ENCODE data around the gene TARBP1.

TARBP1 gene

GRCh38 chr1:234371414-234371813, 107.6 kb downstream of the TARBP1 start:
- DNase-seq (ENCODE audit: low read depth) = no peak
- H3K4me3 ChIP-seq (ENCODE audit: control insufficient read depth, low read depth, low read length) = no peak overlapping the region
- TF ChIP-seq, protein P1, sequence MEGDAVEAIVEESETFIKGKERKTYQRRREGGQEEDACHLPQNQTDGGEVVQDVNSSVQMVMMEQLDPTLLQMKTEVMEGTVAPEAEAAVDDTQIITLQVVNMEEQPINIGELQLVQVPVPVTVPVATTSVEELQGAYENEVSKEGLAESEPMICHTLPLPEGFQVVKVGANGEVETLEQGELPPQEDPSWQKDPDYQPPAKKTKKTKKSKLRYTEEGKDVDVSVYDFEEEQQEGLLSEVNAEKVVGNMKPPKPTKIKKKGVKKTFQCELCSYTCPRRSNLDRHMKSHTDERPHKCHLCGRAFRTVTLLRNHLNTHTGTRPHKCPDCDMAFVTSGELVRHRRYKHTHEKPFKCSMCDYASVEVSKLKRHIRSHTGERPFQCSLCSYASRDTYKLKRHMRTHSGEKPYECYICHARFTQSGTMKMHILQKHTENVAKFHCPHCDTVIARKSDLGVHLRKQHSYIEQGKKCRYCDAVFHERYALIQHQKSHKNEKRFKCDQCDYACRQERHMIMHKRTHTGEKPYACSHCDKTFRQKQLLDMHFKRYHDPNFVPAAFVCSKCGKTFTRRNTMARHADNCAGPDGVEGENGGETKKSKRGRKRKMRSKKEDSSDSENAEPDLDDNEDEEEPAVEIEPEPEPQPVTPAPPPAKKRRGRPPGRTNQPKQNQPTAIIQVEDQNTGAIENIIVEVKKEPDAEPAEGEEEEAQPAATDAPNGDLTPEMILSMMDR (IDR thresholded peaks at IDR 0.05; ENCODE audit: control insufficient read depth, insufficient read depth, low read depth, low read length, missing control alignments) = no peak

- TF ChIP-seq, protein P1 (IDR thresholded peaks at IDR 0.05; ENCODE audit: control insufficient read depth, insufficient read depth, low read depth, low read length, missing control alignments) = no peak
- no peak overlapping the region for H3K4me3 ChIP-seq (ENCODE audit: control insufficient read depth, low read depth, low read length)
- no peak for DNase-seq (ENCODE audit: low read depth)
Measured at GRCh38 chr1:234369784-234370183, 109.2 kb downstream of the TARBP1 start.

DNA sequence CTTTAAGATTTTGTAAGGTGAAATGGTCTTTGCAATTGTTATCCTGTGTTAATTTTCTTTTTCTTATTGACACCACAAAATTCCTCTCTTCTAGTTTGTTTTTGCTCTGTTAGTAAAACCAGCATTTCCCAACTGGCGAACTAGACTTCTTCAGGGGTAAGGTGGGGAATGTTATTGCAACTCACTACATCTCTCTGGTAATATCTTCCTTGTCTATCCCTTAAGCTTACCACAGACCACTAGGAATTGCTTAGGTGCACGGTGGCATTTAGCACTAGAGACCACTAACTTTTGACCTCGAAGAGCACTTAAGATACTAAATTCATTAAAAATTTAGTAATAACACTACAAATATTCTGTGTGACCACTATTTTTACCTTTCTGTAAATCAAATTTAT, 109.9 kb downstream of the TARBP1 start:
- no peak overlapping the region for H3K4me3 ChIP-seq (ENCODE audit: control insufficient read depth, low read depth, low read length)
- TF ChIP-seq, protein P1 (IDR thresholded peaks at IDR 0.05; ENCODE audit: control insufficient read depth, insufficient read depth, low read depth, low read length, missing control alignments) = no peak
- DNase-seq (ENCODE audit: low read depth) = no peak

DNA sequence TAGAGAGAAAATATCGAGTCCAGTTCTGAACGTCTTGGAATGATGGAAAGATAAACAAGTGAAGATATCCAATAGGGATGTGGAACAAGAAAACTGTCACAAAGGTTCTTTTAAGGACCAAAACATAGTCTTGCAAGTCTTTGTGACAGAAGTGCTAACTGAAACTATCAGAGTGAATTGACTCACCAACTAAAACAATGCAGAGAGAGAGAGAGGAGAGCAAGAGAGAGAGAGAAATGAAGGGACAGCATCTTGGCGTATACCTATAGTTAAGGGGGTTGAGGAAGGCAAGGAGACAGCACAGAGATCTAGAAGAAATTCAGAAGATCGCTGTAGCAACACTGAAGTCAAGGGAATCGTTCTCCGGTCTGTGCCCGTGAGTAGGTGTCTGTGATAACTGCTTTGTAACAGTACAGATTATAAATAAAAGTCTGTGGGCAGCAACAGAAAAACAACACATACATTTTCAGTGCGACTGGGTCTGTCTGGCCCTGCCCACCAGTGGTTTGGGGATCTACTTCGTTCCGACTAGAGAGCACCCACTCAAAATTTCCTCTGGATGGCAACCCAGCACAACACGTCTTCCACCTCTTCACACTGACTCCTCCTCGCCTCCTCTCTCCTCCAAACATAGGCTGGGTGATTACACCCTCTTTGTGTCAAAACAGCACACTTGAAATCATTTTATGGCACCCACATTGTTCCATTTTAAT, 110.5 kb downstream of the TARBP1 start:
- DNase-seq (ENCODE audit: low read depth) = no peak
- H3K4me3 ChIP-seq (ENCODE audit: control insufficient read depth, low read depth, low read length) = no peak overlapping the region
- TF ChIP-seq, protein P1 (IDR thresholded peaks at IDR 0.05; ENCODE audit: control insufficient read depth, insufficient read depth, low read depth, low read length, missing control alignments) = no peak

GRCh38 chr1:234362558-234362957, 116.4 kb downstream of the TARBP1 start:
- TF ChIP-seq, protein P1 (IDR thresholded peaks at IDR 0.05; ENCODE audit: control insufficient read depth, insufficient read depth, low read depth, low read length, missing control alignments) = no peak
- no peak for DNase-seq (ENCODE audit: low read depth)
- no peak overlapping the region for H3K4me3 ChIP-seq (ENCODE audit: control insufficient read depth, low read depth, low read length)

GRCh38 chr1:234361102-234361603, 117.8 kb downstream of the TARBP1 start:
- TF ChIP-seq, protein P1 (IDR thresholded peaks at IDR 0.05; ENCODE audit: control insufficient read depth, insufficient read depth, low read depth, low read length, missing control alignments) = no peak
- no peak overlapping the region for H3K4me3 ChIP-seq (ENCODE audit: control insufficient read depth, low read depth, low read length)
- DNase-seq (ENCODE audit: low read depth) = no peak
